ENCODE data around the gene ERGIC3. TPM values are rescaled to one million over a fixed set of nuclear protein-coding genes. Genes with fewer than 3 reads are reported as not detected.

ERGIC3 gene
- total RNA-seq, result 369 and 375 TPM in 2 replicates
- polyA plus RNA-seq, result 298 and 309 TPM in 2 replicates

- Histone ChIP-seq H2AFZ (peak within 1 kb of the TSS; percentile 80), H4K20me1 (ENCODE audit: insufficient read depth, poor library complexity, severe bottlenecking) (no peaks in the 10 kb centered on the region), H3K36me3 (replicated peaks; ENCODE audit: insufficient read depth, low read depth) (no peaks in the 10 kb centered on the region), H3K4me2 (peak within 1 kb of the TSS; percentile 82), H3K4me3 (peak within 1 kb of the TSS; percentile 72), H3K79me2 (peaks cover 6% of the 10 kb centered on the region), H3K27ac (peak within 1 kb of the TSS; percentile 86), H3K9me3 (ENCODE audit: low read depth) (no peaks in the 10 kb centered on the region), H3K27me3 (no peaks in the 10 kb centered on the region), H3K9me2 (replicated peaks; ENCODE audit: insufficient read depth) (no peaks in the 10 kb centered on the region), H3K4me1 (ENCODE audit: insufficient read depth) (peaks cover 10% of the 10 kb centered on the region)
- DNase-seq (ENCODE audit: low spot score), result peak; percentile 98
- WGBS (ENCODE audit: low lambda C conversion rate, missing lambda C conversion rate), result 3% methylated on average over 40 of the region's 57 CpGs
- TF ChIP-seq EZH2phosphoT487 (IDR thresholded peaks at IDR 0.05; ENCODE audit: low read depth, severe bottlenecking, unreplicated experiment), result no peak
- no peak for TF ChIP-seq CTCF (IDR thresholded peaks at IDR 0.05; ENCODE audit: poor library complexity)
- no peak for TF ChIP-seq EZH2 (IDR thresholded peaks at IDR 0.05; ENCODE audit: borderline replicate concordance)
Measured at GRCh38 chr20:35541783-35542662, at the start of gene ERGIC3. ERGIC3 (plus strand) TSS chr20:35542078; CDS start chr20:35542098, 20 bp downstream.

GRCh38 chr20:35492352-35492751, 49.5 kb upstream of the ERGIC3 start:
- 97% methylated on average over 6 of the region's 6 CpGs for WGBS (ENCODE audit: low lambda C conversion rate, missing lambda C conversion rate)
- Histone ChIP-seq H3K27ac (no peak overlapping the region), H4K20me1 (ENCODE audit: insufficient read depth, poor library complexity, severe bottlenecking) (no peaks in the 10 kb centered on the region), H3K4me2 (no peak overlapping the region), H3K36me3 (replicated peaks; ENCODE audit: insufficient read depth, low read depth) (no peaks in the 10 kb centered on the region), H3K4me1 (ENCODE audit: insufficient read depth) (no peaks in the 10 kb centered on the region), H3K9me2 (replicated peaks; ENCODE audit: insufficient read depth) (no peaks in the 10 kb centered on the region), H3K4me3 (no peak overlapping the region), H2AFZ (no peak overlapping the region), H3K79me2 (no peaks in the 10 kb centered on the region), H3K9me3 (ENCODE audit: low read depth) (no peaks in the 10 kb centered on the region), H3K27me3 (no peaks in the 10 kb centered on the region)
- TF ChIP-seq EZH2phosphoT487 (IDR thresholded peaks at IDR 0.05; ENCODE audit: low read depth, severe bottlenecking, unreplicated experiment) (no peak), CTCF (IDR thresholded peaks at IDR 0.05; ENCODE audit: poor library complexity) (no peak), EZH2 (IDR thresholded peaks at IDR 0.05; ENCODE audit: borderline replicate concordance) (no peak)
- DNase-seq (ENCODE audit: low spot score), result no peak

- H3K27ac ChIP-seq, result no peak overlapping the region
- DNase-seq (ENCODE audit: low spot score), result no peak
- H3K9me3 ChIP-seq (ENCODE audit: low read depth), result no peaks in the 10 kb centered on the region
- no peaks in the 10 kb centered on the region for H3K79me2 ChIP-seq
- WGBS (ENCODE audit: low lambda C conversion rate, missing lambda C conversion rate), result 98% methylated on average over 3 of the region's 3 CpGs
- TF ChIP-seq EZH2phosphoT487 (IDR thresholded peaks at IDR 0.05; ENCODE audit: low read depth, severe bottlenecking, unreplicated experiment) (no peak), EZH2 (IDR thresholded peaks at IDR 0.05; ENCODE audit: borderline replicate concordance) (no peak), CTCF (IDR thresholded peaks at IDR 0.05; ENCODE audit: poor library complexity) (no peak)
- H4K20me1 ChIP-seq (ENCODE audit: insufficient read depth, poor library complexity, severe bottlenecking), result no peaks in the 10 kb centered on the region
- no peak overlapping the region for H2AFZ ChIP-seq
- H3K36me3 ChIP-seq (replicated peaks; ENCODE audit: insufficient read depth, low read depth), result no peaks in the 10 kb centered on the region
- no peak overlapping the region for H3K4me3 ChIP-seq
- H3K4me2 ChIP-seq, result no peak overlapping the region
- no peaks in the 10 kb centered on the region for H3K4me1 ChIP-seq (ENCODE audit: insufficient read depth)
- H3K27me3 ChIP-seq, result no peaks in the 10 kb centered on the region
- H3K9me2 ChIP-seq (replicated peaks; ENCODE audit: insufficient read depth), result no peaks in the 10 kb centered on the region
Measured at GRCh38 chr20:35496481-35496880, 45.4 kb upstream of the ERGIC3 start.

Measured in hepatocyte (in vitro differentiated cells).